ENCODE data around the gene ZDHHC20. TPM values are rescaled to one million over a fixed set of nuclear protein-coding genes. Genes with fewer than 3 reads are reported as not detected.

Gene ZDHHC20
- total RNA-seq, 1 donor from 2014 or later = 82.0 TPM

DNA sequence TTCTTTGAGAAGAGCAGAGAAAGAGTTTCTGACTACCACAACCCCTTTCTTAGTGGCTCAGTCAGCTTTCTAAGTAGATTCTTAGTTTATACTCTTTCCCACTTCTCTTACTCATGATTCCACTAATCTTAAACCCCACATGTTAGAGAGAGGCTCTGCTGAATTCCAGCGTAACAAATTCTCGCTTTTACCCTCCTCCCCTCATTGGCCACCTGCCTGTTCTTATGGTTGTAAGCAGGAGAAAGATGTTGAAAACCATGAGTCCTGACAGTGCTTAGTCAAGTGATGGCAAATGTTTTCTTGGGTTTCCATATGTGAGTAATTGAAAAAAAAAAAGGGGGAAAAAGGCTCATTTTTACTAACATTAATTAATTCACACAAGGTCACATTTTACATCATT, 125.9 kb downstream of the ZDHHC20 start:
- no peak for DNase-seq
- no peaks in the 10 kb centered on the region for H3K4me1 ChIP-seq
- TF ChIP-seq CTCF (IDR thresholded peaks at IDR 0.05) = no peak
- no peaks in the 10 kb centered on the region for H3K36me3 ChIP-seq
- H3K27ac ChIP-seq = no peak overlapping the region
- no peaks in the 10 kb centered on the region for H3K9me3 ChIP-seq
- H3K4me3 ChIP-seq = no peak overlapping the region
- no peaks in the 10 kb centered on the region for H3K27me3 ChIP-seq (ENCODE audit: low read depth)
- ATAC-seq = no peak
- intact Hi-C loops (cut with DNase I) = no loop called here

DNA sequence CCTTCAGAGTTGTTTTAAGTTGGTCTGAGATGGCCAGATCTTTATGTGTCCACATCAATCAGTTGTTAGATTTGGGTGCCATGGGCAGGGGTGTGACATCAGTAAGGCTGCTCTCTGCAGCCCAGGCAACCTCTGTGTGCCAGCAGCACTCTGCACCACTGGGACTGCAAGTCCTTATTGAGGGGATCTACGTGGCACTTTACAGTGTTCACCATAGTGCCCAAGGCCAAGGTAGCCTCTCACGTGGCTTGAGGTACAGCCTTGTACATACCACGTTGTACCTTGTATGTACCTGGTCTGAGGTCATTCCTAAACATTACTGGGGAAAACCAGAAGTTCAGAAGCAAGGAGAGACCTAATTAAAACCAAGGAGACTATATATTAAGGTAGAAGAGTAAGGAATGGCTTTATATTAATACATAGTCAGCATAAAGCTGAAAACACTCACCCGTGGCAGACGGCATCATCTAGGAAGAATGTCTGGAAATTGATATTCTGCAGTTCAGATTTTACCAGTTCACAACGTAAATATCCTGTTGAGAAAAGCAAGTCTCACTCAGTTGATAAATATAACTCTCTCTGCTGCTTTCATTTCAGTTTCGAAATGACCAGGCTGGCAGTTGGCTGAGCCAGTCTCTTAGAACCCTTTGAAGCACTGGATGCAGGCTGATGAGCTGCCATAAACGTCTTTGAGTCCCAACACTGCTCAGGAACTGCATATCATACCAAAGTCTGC, 128.8 kb downstream of the ZDHHC20 start:
- intact Hi-C loops (cut with DNase I) = no loop called here
- H3K27me3 ChIP-seq (ENCODE audit: low read depth) = no peaks in the 10 kb centered on the region

DNA sequence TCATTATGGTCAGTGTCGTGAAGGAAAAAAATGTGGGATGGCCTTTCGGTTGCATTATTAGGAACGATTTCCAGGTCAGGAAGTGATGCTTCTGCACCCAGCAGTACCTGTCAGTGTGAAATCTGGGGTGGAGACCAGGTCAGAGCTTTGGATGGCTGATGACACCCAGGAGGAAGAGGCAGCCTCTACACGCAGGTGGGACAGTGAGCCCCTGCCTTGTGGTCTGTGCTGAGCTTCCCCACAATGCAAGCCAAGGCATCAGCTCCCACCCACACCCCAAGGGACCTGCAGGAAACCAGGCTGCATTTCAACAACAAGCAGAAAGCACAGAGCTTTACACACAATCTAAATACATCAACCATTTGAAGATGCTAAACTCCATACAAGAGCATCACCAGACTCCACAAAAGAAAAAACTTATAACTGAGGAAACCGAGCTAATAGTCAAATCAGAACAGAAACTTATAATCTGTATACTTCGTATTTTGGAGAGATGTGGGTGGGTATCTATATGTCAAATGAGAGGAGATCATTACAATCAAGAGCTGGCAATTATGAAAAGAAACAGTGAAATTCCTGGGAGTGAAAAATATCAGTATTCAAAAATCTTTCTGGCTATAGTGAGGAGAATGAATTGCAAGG, 130.1 kb downstream of the ZDHHC20 start:
- no peak for TF ChIP-seq CTCF (IDR thresholded peaks at IDR 0.05)
- ATAC-seq = no peak

More for the DNA sequence above, 128.8 kb downstream of the ZDHHC20 start:
- Histone ChIP-seq H3K4me1 (no peaks in the 10 kb centered on the region), H3K9me3 (no peaks in the 10 kb centered on the region), H3K27ac (no peak overlapping the region), H3K4me3 (no peak overlapping the region), H3K36me3 (no peaks in the 10 kb centered on the region)
- no peak for TF ChIP-seq CTCF (IDR thresholded peaks at IDR 0.05)
- DNase-seq (no peak), ATAC-seq (no peak)

GRCh38 chr13:21328201-21328600, 130.9 kb downstream of the ZDHHC20 start:
- intact Hi-C loops (cut with DNase I) = no loop called here
- no peaks in the 10 kb centered on the region for H3K4me1 ChIP-seq
- TF ChIP-seq CTCF (IDR thresholded peaks at IDR 0.05) = no peak
- H3K4me3 ChIP-seq = no peak overlapping the region
- ATAC-seq = no peak
- no peaks in the 10 kb centered on the region for H3K9me3 ChIP-seq
- no peaks in the 10 kb centered on the region for H3K27me3 ChIP-seq (ENCODE audit: low read depth)
- DNase-seq = no peak
- H3K36me3 ChIP-seq = no peaks in the 10 kb centered on the region
- H3K27ac ChIP-seq = no peak overlapping the region

More for the DNA sequence above, 130.1 kb downstream of the ZDHHC20 start:
- intact Hi-C loops (cut with DNase I) = no loop called here
- Histone ChIP-seq H3K9me3 (no peaks in the 10 kb centered on the region), H3K4me3 (no peak overlapping the region), H3K27ac (no peak overlapping the region), H3K4me1 (no peaks in the 10 kb centered on the region), H3K27me3 (ENCODE audit: low read depth) (no peaks in the 10 kb centered on the region), H3K36me3 (no peaks in the 10 kb centered on the region)
- no peak for DNase-seq

- Histone ChIP-seq H3K4me3 (peak overlapping the region; percentile 46), H3K4me1 (no peaks in the 10 kb centered on the region), H3K36me3 (no peaks in the 10 kb centered on the region), H3K27me3 (ENCODE audit: low read depth) (no peaks in the 10 kb centered on the region), H3K27ac (no peak overlapping the region), H3K9me3 (no peaks in the 10 kb centered on the region)
- DNase-seq = no peak
- ATAC-seq = peak; percentile 73 to 90
- intact Hi-C loops (cut with DNase I) = no loop called here
- TF ChIP-seq CTCF (IDR thresholded peaks at IDR 0.05) = no peak
These were observed 132.7 kb downstream of the ZDHHC20 start for GRCh38 chr13:21326155-21327031.
